B cell (primary cell): ENCODE results near the gene CBX5. TPM values are rescaled to one million over a fixed set of nuclear protein-coding genes. Genes with fewer than 3 reads are reported as not detected.

ENCODE experiments used
- ATAC-seq: fragments of 200-7000 bp; cut with Tn5 transposase; one replicate; pipeline ENCODE4 v1.10.0; 2021; ENCODE audit warnings: low read depth, mild to moderate bottlenecking, moderate number of reproducible peaks, moderate library complexity
- CTCF ChIA-PET: fragments of 350-600 bp; sonication (Branson Sonifier 250); formaldehyde crosslinking; loops from one replicate; lab custom pipeline; 2021; ENCODE audit warnings: antibody characterized with exemption, inconsistent platforms; lab: Charles Lee
- POLR2A ChIA-PET: fragments of 350-600 bp; sonication (Branson Sonifier 250); formaldehyde crosslinking; loops from one replicate; lab custom pipeline; 2021; ENCODE audit warnings: antibody characterized with exemption; lab: Charles Lee
- DNase-seq: peaks from one replicate; pipeline ENCODE4 v3.0.0; 2013
- H2AFZ ChIP-seq: 2 replicates; pipeline ENCODE4 v1.6.1; 2012; ENCODE audit warnings: mild to moderate bottlenecking, low read depth, low read length; ENCODE audit not compliant: insufficient read depth, poor library complexity, severe bottlenecking
- H3K27ac ChIP-seq, 2 donors: 1 replicate in 1 of 2; 2 replicates in 1 of 2; pipeline ENCODE4 v1.5.1; 2012 to 2013; ENCODE audit warnings: low read length in 2 of 2, mild to moderate bottlenecking in 2 of 2, moderate library complexity in 1 of 2
- H3K27me3 ChIP-seq, 4 experiments: fragments of 200-600 bp in 1 of 4; sonication (generic) in 1 of 4; replicated peaks in 1 of 4; 1 replicate in 2 of 4; 2 replicates in 2 of 4; pipeline versions ENCODE4 v1.6.1 to v1.7.0; 2013 to 2016; ENCODE audit warnings: low read length in 3 of 4, mild to moderate bottlenecking in 2 of 4, mixed read lengths in 1 of 4, moderate library complexity in 1 of 4; ENCODE audit not compliant: insufficient read depth in 4 of 4, control insufficient read depth in 3 of 4; ENCODE audit errors: control extremely low read depth in 1 of 4
- H3K36me3 ChIP-seq, 2 experiments: replicated peaks in 1 of 2; 1 replicate in 1 of 2; 2 replicates in 1 of 2; pipeline versions ENCODE4 v1.6.1 to v1.7.1; 2013; ENCODE audit warnings: low read length in 1 of 2; ENCODE audit not compliant: insufficient read depth in 2 of 2, control insufficient read depth in 1 of 2; ENCODE audit errors: control extremely low read depth in 1 of 2, extremely low read depth in 1 of 2
- H3K4me1 ChIP-seq, 2 donors: fragments of 200-600 bp in 1 of 2; sonication (generic) in 1 of 2; 1 replicate in 1 of 2; 2 replicates in 1 of 2; pipeline versions ENCODE4 v1.5.1 to v1.6.1; 2013 to 2017; ENCODE audit warnings: low read length in 2 of 2; ENCODE audit not compliant: control insufficient read depth in 2 of 2, insufficient read depth in 2 of 2
- H3K4me2 ChIP-seq: replicated peaks from 2 replicates; pipeline ENCODE3; 2012; ENCODE audit warnings: mild to moderate bottlenecking, low read depth, low read length; ENCODE audit not compliant: poor library complexity, severe bottlenecking
- H3K4me3 ChIP-seq, 5 experiments: fragments of 200-600 bp in 1 of 5; sonication (generic) in 1 of 5; 1 replicate in 3 of 5; 2 replicates in 2 of 5; pipeline versions ENCODE4 v1.5.1 to v1.7.0; 2011 to 2016; ENCODE audit warnings: low read length in 4 of 5, mild to moderate bottlenecking in 4 of 5, low read depth in 2 of 5, control low read depth in 1 of 5, moderate library complexity in 1 of 5; ENCODE audit not compliant: insufficient read depth in 1 of 5; ENCODE audit errors: control extremely low read depth in 1 of 5, extremely low read depth in 1 of 5
- H3K79me2 ChIP-seq: fragments of 200-600 bp; sonication (generic); one replicate; pipeline ENCODE4 v1.6.0; 2016; ENCODE audit warnings: low read length; ENCODE audit not compliant: control insufficient read depth, insufficient read depth
- H3K9ac ChIP-seq: fragments of 200-600 bp; sonication (generic); 2 replicates; pipeline ENCODE4 v1.6.1; 2017; ENCODE audit warnings: mild to moderate bottlenecking, low read length, moderate library complexity
- H3K9me3 ChIP-seq, 3 donors: one replicate each; pipeline versions ENCODE4 v1.6.1 to v1.7.1; 2013; ENCODE audit warnings: low read length in 2 of 3; ENCODE audit not compliant: control insufficient read depth in 2 of 3, insufficient read depth in 1 of 3; ENCODE audit errors: control extremely low read depth in 1 of 3
- H4K20me1 ChIP-seq: 2 replicates; pipeline ENCODE4 v1.6.0; 2012; ENCODE audit warnings: mild to moderate bottlenecking, low read length; ENCODE audit not compliant: insufficient read depth, control insufficient read depth, poor library complexity, severe bottlenecking
- H3K27ac Mint-ChIP-seq: one replicate; pipeline ENCODE4 v1.8.0; 2021; ENCODE audit warnings: mixed read lengths
- H3K27me3 Mint-ChIP-seq: one replicate; pipeline ENCODE4 v1.8.0; 2021; ENCODE audit warnings: mixed read lengths
- H3K4me1 Mint-ChIP-seq: one replicate; pipeline ENCODE4 v1.8.0; 2021; ENCODE audit warnings: mixed read lengths
- H3K4me3 Mint-ChIP-seq: one replicate; pipeline ENCODE4 v1.8.0; 2021; ENCODE audit warnings: mixed read lengths
- H3K9me3 Mint-ChIP-seq: one replicate; pipeline ENCODE4 v1.8.0; 2022; ENCODE audit warnings: mixed read lengths; ENCODE audit not compliant: insufficient read depth
- EZH2 ChIP-seq: IDR thresholded peaks from 2 replicates; pipeline ENCODE4 v1.6.1; 2012; ENCODE audit warnings: borderline replicate concordance, low read depth, mild to moderate bottlenecking, moderate library complexity, low read length; ENCODE audit not compliant: insufficient read depth, poor library complexity, severe bottlenecking
- WGBS: methylation state at CpG from one replicate; pipeline ENCODE4 v1.1.5; 2013; ENCODE audit warnings: missing lambda C conversion rate; ENCODE audit not compliant: insufficient coverage; 5-methylcytosine and 5-hydroxymethylcytosine counted together
- intact Hi-C: fragments of 100-400 bp; cut with micrococcal nuclease; formaldehyde crosslinking; loops from one replicate; pipeline ENCODE4 v1.10.0; 2022
- polyA plus RNA-seq: library from polyadenylated mRNA; depleted of rRNA; stranded (reverse); fragments of >200 nt; gene quantifications from 2 replicates; pipeline ENCODE4 v1.2.3, GENCODE V29; 2012
- total RNA-seq, 2 donors: library from RNA; stranded (reverse); fragments of 120-200 nt in 1 of 2; gene quantifications; 1 replicate in 1 of 2; 2 replicates in 1 of 2; pipeline versions ENCODE4 v1.2.3 to v1.2.4, GENCODE V29; 2013 to 2022
- TF ChIP-seq, protein P1 (sequence below): fragments of 200-600 bp; IDR thresholded peaks from one replicate; pipeline ENCODE4 v1.8.0; 2022; ENCODE audit warnings: antibody characterized with exemption, mild to moderate bottlenecking

Gene CBX5
- total and polyA plus RNA-seq, 2 donors (not counting 1 experiment from before 2014, with no cell fraction given), result 10.5 to 66.2 TPM

DNA sequence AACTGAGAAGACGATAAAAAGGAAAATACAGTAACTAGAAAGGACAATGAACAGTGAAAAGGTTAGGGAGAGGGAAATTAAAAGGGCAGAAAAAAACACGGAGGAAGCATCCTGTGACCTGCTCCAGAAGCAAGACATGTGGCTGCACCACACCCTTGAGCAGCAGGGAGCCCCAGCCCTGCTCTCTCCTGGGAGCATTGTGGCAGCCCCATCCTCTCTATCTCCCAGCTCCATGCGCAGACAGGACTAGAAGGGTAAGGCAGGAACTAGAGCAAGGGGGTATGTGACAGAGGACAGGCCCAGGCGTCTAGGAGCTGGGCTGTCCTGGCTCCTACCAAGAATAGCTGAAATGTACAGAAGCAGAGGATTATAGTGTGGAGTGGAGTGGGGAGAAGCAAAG, 52.5 kb downstream of the CBX5 start:
- intact Hi-C loops, result no loop called here
- H3K9ac ChIP-seq, result no peak overlapping the region
- Mint-ChIP-seq H3K4me1 (peaks cover 17% of the 10 kb centered on the region), H3K27me3 (no peaks in the 10 kb centered on the region), H3K4me3 (no peak overlapping the region), H3K9me3 (no peaks in the 10 kb centered on the region), H3K27ac (peak overlapping the region; percentile 8)
- no peak overlapping the region for H3K27ac ChIP-seq
- no peak for ATAC-seq
- no peak for DNase-seq
- no peaks in the 10 kb centered on the region for H3K27me3 ChIP-seq
- POLR2A ChIA-PET, result no interaction called here
- TF ChIP-seq, protein P1, sequence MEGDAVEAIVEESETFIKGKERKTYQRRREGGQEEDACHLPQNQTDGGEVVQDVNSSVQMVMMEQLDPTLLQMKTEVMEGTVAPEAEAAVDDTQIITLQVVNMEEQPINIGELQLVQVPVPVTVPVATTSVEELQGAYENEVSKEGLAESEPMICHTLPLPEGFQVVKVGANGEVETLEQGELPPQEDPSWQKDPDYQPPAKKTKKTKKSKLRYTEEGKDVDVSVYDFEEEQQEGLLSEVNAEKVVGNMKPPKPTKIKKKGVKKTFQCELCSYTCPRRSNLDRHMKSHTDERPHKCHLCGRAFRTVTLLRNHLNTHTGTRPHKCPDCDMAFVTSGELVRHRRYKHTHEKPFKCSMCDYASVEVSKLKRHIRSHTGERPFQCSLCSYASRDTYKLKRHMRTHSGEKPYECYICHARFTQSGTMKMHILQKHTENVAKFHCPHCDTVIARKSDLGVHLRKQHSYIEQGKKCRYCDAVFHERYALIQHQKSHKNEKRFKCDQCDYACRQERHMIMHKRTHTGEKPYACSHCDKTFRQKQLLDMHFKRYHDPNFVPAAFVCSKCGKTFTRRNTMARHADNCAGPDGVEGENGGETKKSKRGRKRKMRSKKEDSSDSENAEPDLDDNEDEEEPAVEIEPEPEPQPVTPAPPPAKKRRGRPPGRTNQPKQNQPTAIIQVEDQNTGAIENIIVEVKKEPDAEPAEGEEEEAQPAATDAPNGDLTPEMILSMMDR, result no peak
- TF ChIP-seq EZH2, result no peak
- H3K4me3 ChIP-seq, result no peak overlapping the region
- WGBS, result 52% methylated on average over 3 of the region's 4 CpGs
- H3K9me3 ChIP-seq, result no peaks in the 10 kb centered on the region
- H3K4me2 ChIP-seq, result no peak overlapping the region
- no peaks in the 10 kb centered on the region for H3K79me2 ChIP-seq
- H3K36me3 ChIP-seq, result no peaks in the 10 kb centered on the region
- H2AFZ ChIP-seq, result no peak overlapping the region
- CTCF ChIA-PET, result interaction anchor here (1.0 to 2.6 kb wide), 4 partner anchors 8 to 22 kb away, joined by 3 to 13 read pairs (median 6); no protein-coding TSS in a partner anchor
- H3K4me1 ChIP-seq, result peaks cover 11 to 17% of the 10 kb centered on the region in 2 donors
- H4K20me1 ChIP-seq, result no peaks in the 10 kb centered on the region

DNA sequence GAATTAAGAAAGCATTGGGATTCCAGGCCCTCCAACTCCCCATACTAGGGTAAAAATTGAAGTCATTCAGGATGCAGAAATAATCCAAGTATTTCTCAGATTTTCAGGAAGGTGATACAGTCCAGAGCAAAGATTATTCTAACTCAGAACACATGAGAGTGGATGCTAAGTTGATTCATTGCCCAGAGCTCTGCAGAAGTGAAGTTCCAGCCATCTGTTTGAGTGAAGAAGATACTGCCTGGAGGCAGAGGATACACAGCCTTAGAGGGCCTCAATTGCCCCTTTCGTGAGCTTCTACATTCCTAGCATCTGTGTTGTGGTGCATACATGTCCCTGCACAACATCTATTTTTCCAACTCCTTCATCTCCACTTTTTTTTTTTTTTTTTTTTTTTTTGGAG, 54.3 kb downstream of the CBX5 start:
- no peak overlapping the region for H3K4me3 ChIP-seq
- Mint-ChIP-seq H3K27me3 (no peaks in the 10 kb centered on the region), H3K27ac (no peak overlapping the region), H3K4me3 (no peak overlapping the region), H3K9me3 (no peaks in the 10 kb centered on the region), H3K4me1 (peaks cover 17% of the 10 kb centered on the region)
- H3K9me3 ChIP-seq, result no peaks in the 10 kb centered on the region
- H3K4me2 ChIP-seq, result no peak overlapping the region
- CTCF ChIA-PET, result interaction anchor here (0.7 to 2.6 kb wide), 4 partner anchors 9 to 93 kb away, joined by 3 to 13 read pairs (median 5); no protein-coding TSS in a partner anchor
- no peaks in the 10 kb centered on the region for H3K27me3 ChIP-seq
- no peak for TF ChIP-seq EZH2
- TF ChIP-seq, protein P1, result no peak
- no peak for ATAC-seq
- H4K20me1 ChIP-seq, result no peaks in the 10 kb centered on the region
- no peaks in the 10 kb centered on the region for H3K36me3 ChIP-seq
- no peaks in the 10 kb centered on the region for H3K79me2 ChIP-seq
- WGBS, result 83% methylated on average over 1 of the region's 1 CpG
- H3K9ac ChIP-seq, result no peak overlapping the region
- POLR2A ChIA-PET, result no interaction called here
- no peak for DNase-seq
- H3K4me1 ChIP-seq, result peaks cover 11 to 17% of the 10 kb centered on the region in 2 donors
- intact Hi-C loops, result no loop called here
- H2AFZ ChIP-seq, result no peak overlapping the region
- H3K27ac ChIP-seq, result no peak overlapping the region
